T-helper 9 cell (primary cell): ENCODE data around the gene HYAL4.
"Not testable (repeated sequence)": the region's sequence is repeated elsewhere in the genome, so short reads cannot be mapped to it uniquely, and the experiment has no call there.

ENCODE experiments used
- DNase-seq: peaks from one replicate; pipeline ENCODE4 v3.0.0-alpha.2; 2020
- total RNA-seq, 2 donors: gene quantifications; one replicate each; lab custom pipeline; 2026; lab: John Stamatoyannopoulos, UW

Gene HYAL4
- total RNA-seq, result 0 to 0.07 reads per million in 2 donors

GRCh38 chr7:123844712-123845219, at the start of gene HYAL4:
HYAL4 (plus strand) TSS chr7:123845169; CDS start chr7:123868274, 23,105 bp downstream.
- no peak for DNase-seq

GRCh38 chr7:123795917-123796316, 49.1 kb upstream of the HYAL4 start:
- DNase-seq, result no peak

- no peak for DNase-seq
Measured at GRCh38 chr7:123796568-123796967, 48.4 kb upstream of the HYAL4 start.

- no peak for DNase-seq
Measured at GRCh38 chr7:123797673-123798531, 47.1 kb upstream of the HYAL4 start.

- no peak for DNase-seq
Measured at GRCh38 chr7:123798532-123799188, 46.3 kb upstream of the HYAL4 start.

- DNase-seq, result no peak
Measured at GRCh38 chr7:123802249-123802648, 42.7 kb upstream of the HYAL4 start.

- no peak for DNase-seq
Measured at GRCh38 chr7:123805287-123805686, 39.7 kb upstream of the HYAL4 start.

GRCh38 chr7:123809471-123809870, 35.5 kb upstream of the HYAL4 start:
- DNase-seq, result no peak

- DNase-seq, result no peak
Measured at GRCh38 chr7:123811056-123811455, 33.9 kb upstream of the HYAL4 start.

GRCh38 chr7:123816916-123817315, 28.1 kb upstream of the HYAL4 start:
- DNase-seq, result no peak

GRCh38 chr7:123819001-123819400, 26.0 kb upstream of the HYAL4 start:
- no peak for DNase-seq

GRCh38 chr7:123819795-123820194, 25.2 kb upstream of the HYAL4 start:
- not testable (repeated sequence) for DNase-seq

GRCh38 chr7:123820864-123821263, 24.1 kb upstream of the HYAL4 start:
- no peak for DNase-seq

- DNase-seq, result no peak
Measured at GRCh38 chr7:123821320-123821719, 23.6 kb upstream of the HYAL4 start.

GRCh38 chr7:123823898-123824753, 20.8 kb upstream of the HYAL4 start:
- DNase-seq, result no peak

GRCh38 chr7:123824754-123825067, 20.3 kb upstream of the HYAL4 start:
- DNase-seq, result no peak

GRCh38 chr7:123828805-123829204, 16.2 kb upstream of the HYAL4 start:
- no peak for DNase-seq

- DNase-seq, result no peak
Measured at GRCh38 chr7:123836656-123837055, 8.3 kb upstream of the HYAL4 start.

GRCh38 chr7:123839106-123839505, 5.9 kb upstream of the HYAL4 start:
- not testable (repeated sequence) for DNase-seq

- DNase-seq, result not testable (repeated sequence)
Measured at GRCh38 chr7:123844142-123844541, 827 bp upstream of the HYAL4 start.

GRCh38 chr7:123845823-123846216, 851 bp downstream of the HYAL4 start:
- no peak for DNase-seq

- DNase-seq, result no peak
Measured at GRCh38 chr7:123846217-123846891, 1.4 kb downstream of the HYAL4 start.
